HepG2 (cell line): ENCODE measurements around the gene SPACA4. TPM values are rescaled to one million over a fixed set of nuclear protein-coding genes. Genes with fewer than 3 reads are reported as not detected.

Experiments used
- CREM ChIP-seq, 2 experiments: sonication (generic) in 1 of 2; formaldehyde crosslinking in 1 of 2; IDR thresholded peaks; 2 replicates each; pipeline versions ENCODE4 v1.4.0 to v1.6.1; 2016 to 2020; ENCODE audit warnings: antibody characterized with exemption in 1 of 2, mild to moderate bottlenecking in 1 of 2, missing genetic modification reagents in 1 of 2
- EP300 ChIP-seq, 3 experiments: sonication (generic) in 1 of 3; formaldehyde crosslinking in 1 of 3; IDR thresholded peaks; 2 replicates each; pipeline versions ENCODE4 v1.5.1 to v1.6.1; 2011 to 2020; ENCODE audit warnings: low read depth in 2 of 3, low read length in 2 of 3, borderline replicate concordance in 1 of 3, improper control_type of control experiment in 1 of 3, mild to moderate bottlenecking in 1 of 3, missing genetic modification reagents in 1 of 3, moderate library complexity in 1 of 3
- ERF ChIP-seq: IDR thresholded peaks from 2 replicates; pipeline ENCODE4 v1.6.1; 2018; ENCODE audit warnings: missing biosample characterization, missing genetic modification reagents
- FOXK1 ChIP-seq: sonication (generic); formaldehyde crosslinking; IDR thresholded peaks from 2 replicates; pipeline ENCODE4 v1.4.0; 2020; ENCODE audit warnings: low read depth, missing genetic modification reagents, borderline replicate concordance
- GABPB1 ChIP-seq: IDR thresholded peaks from 2 replicates; pipeline ENCODE4 v1.6.1; 2016; ENCODE audit warnings: mild to moderate bottlenecking, missing genetic modification reagents, moderate library complexity, missing compliant biosample characterization
- GFI1 ChIP-seq: sonication (generic); formaldehyde crosslinking; IDR thresholded peaks from 2 replicates; pipeline ENCODE4 v1.5.0; 2020; ENCODE audit warnings: missing genetic modification reagents, mild to moderate bottlenecking, borderline replicate concordance
- GPN1 ChIP-seq: sonication (generic); formaldehyde crosslinking; IDR thresholded peaks from 2 replicates; pipeline ENCODE4 v1.5.1; 2020; ENCODE audit warnings: missing genetic modification reagents, borderline replicate concordance
- HDAC6 ChIP-seq: fragments of 200-600 bp; sonication (generic); IDR thresholded peaks from 2 replicates; pipeline ENCODE4 v1.7.0; 2017; ENCODE audit warnings: mild to moderate bottlenecking, antibody characterized with exemption, low read length, low read depth
- HNF4G ChIP-seq, 2 experiments: sonication (generic) in 1 of 2; formaldehyde crosslinking in 1 of 2; IDR thresholded peaks; 2 replicates each; pipeline versions ENCODE4 v1.4.0 to v1.6.1; 2011 to 2020; ENCODE audit warnings: borderline replicate concordance in 2 of 2, low read depth in 2 of 2, mild to moderate bottlenecking in 2 of 2, low read length in 1 of 2, missing genetic modification reagents in 1 of 2, moderate library complexity in 1 of 2
- HOXA3 ChIP-seq: sonication (generic); formaldehyde crosslinking; IDR thresholded peaks from 2 replicates; pipeline ENCODE4 v1.5.0; 2020; ENCODE audit warnings: missing genetic modification reagents
- MTF1 ChIP-seq: sonication (generic); formaldehyde crosslinking; IDR thresholded peaks from 2 replicates; pipeline ENCODE4 v1.5.0; 2020; ENCODE audit warnings: missing genetic modification reagents
- MTF2 ChIP-seq: sonication (generic); formaldehyde crosslinking; IDR thresholded peaks from 2 replicates; pipeline ENCODE4 v1.5.0; 2020; ENCODE audit warnings: missing genetic modification reagents, borderline replicate concordance
- NFIC ChIP-seq: IDR thresholded peaks from 2 replicates; pipeline ENCODE4 v1.6.1; 2012; ENCODE audit warnings: mild to moderate bottlenecking, low read length, inconsistent platforms
- RBFOX2 ChIP-seq: fragments of 200-400 bp; formaldehyde crosslinking; IDR thresholded peaks from 2 replicates; pipeline ENCODE4 v1.6.1; 2017; ENCODE audit warnings: low read depth, mild to moderate bottlenecking, low read length
- REXO4 ChIP-seq: sonication (generic); formaldehyde crosslinking; IDR thresholded peaks from 2 replicates; pipeline ENCODE4 v1.8.0; 2022; ENCODE audit warnings: missing genetic modification reagents, mild to moderate bottlenecking, borderline replicate concordance
- RFXANK ChIP-seq: IDR thresholded peaks from 2 replicates; pipeline ENCODE4 v1.6.1; 2016
- SOX13 ChIP-seq, 3 experiments: fragments of 450-650 bp in 1 of 3; sonication (generic) in 1 of 3; formaldehyde crosslinking in 1 of 3; IDR thresholded peaks in 2 of 3; conservative IDR thresholded peaks in 1 of 3; 2 replicates each; pipeline versions ENCODE4 v1.5.0 to v1.6.1; 2016 to 2020; ENCODE audit warnings: antibody characterized with exemption in 1 of 3, mild to moderate bottlenecking in 1 of 3, missing compliant biosample characterization in 1 of 3, missing genetic modification reagents in 1 of 3, moderate library complexity in 1 of 3
- SP2 ChIP-seq: sonication (generic); formaldehyde crosslinking; IDR thresholded peaks from 2 replicates; pipeline ENCODE4 v1.5.1; 2020; ENCODE audit warnings: mild to moderate bottlenecking, missing genetic modification reagents
- SUZ12 ChIP-seq: fragments of 150-350 bp; IDR thresholded peaks from 2 replicates; pipeline ENCODE4 v1.6.1; 2014; ENCODE audit warnings: low read depth, low read length
- ZKSCAN8 ChIP-seq: IDR thresholded peaks from 2 replicates; pipeline ENCODE4 v1.6.1; 2016; ENCODE audit warnings: borderline replicate concordance, missing genetic modification reagents, missing compliant biosample characterization
- ZNF331 ChIP-seq: sonication (generic); formaldehyde crosslinking; IDR thresholded peaks from 2 replicates; pipeline ENCODE4 v1.4.0; 2020; ENCODE audit warnings: missing genetic modification reagents
- ZNF34 ChIP-seq: sonication (generic); formaldehyde crosslinking; IDR thresholded peaks from 2 replicates; pipeline ENCODE4 v1.4.0; 2020; ENCODE audit warnings: mild to moderate bottlenecking, missing genetic modification reagents, borderline replicate concordance
- ZNF432 ChIP-seq: sonication (generic); formaldehyde crosslinking; IDR thresholded peaks from 2 replicates; pipeline ENCODE4 v1.5.0; 2020; ENCODE audit warnings: missing genetic modification reagents, mild to moderate bottlenecking, borderline replicate concordance
- ZNF614 ChIP-seq: IDR thresholded peaks from 2 replicates; pipeline ENCODE4 v1.6.1; 2018; ENCODE audit warnings: missing biosample characterization, missing genetic modification reagents, inconsistent platforms, borderline replicate concordance
- polyA plus RNA-seq, 8 experiments: library from polyadenylated mRNA; depleted of rRNA in 3 of 8; stranded (reverse) in 7 of 8; unstranded in 1 of 8; fragments of >200 nt; fragmentation: Illumina TruSeq in 4 of 8; extraction: Trizol in 4 of 8; gene quantifications; 2 replicates each; pipeline versions ENCODE4 v1.2.1 to v1.2.3, GENCODE V29; 2011 to 2016; ENCODE audit warnings: low read depth in 4 of 8, missing spikeins in 1 of 8, mixed read lengths in 1 of 8; ENCODE audit not compliant: insufficient read depth in 1 of 8
- total RNA-seq, 5 experiments: library from RNA; depleted of rRNA; stranded (reverse); fragments of >200 nt; fragmentation: Illumina TruSeq; extraction: Trizol; gene quantifications; 2 replicates each; pipeline ENCODE4 v1.2.3, GENCODE V29; 2016; ENCODE audit warnings: low read depth in 1 of 5
- TF ChIP-seq, protein P1 (sequence below): sonication (generic); formaldehyde crosslinking; IDR thresholded peaks from 2 replicates; pipeline ENCODE4 v1.5.1; 2020; ENCODE audit warnings: mild to moderate bottlenecking, missing genetic modification reagents, borderline replicate concordance

SPACA4 gene
- total and polyA plus RNA-seq, 2 of the 13 experiments (the other 11 are each of a cell fraction or from before 2014, with no cell fraction given), result not detected

DNA sequence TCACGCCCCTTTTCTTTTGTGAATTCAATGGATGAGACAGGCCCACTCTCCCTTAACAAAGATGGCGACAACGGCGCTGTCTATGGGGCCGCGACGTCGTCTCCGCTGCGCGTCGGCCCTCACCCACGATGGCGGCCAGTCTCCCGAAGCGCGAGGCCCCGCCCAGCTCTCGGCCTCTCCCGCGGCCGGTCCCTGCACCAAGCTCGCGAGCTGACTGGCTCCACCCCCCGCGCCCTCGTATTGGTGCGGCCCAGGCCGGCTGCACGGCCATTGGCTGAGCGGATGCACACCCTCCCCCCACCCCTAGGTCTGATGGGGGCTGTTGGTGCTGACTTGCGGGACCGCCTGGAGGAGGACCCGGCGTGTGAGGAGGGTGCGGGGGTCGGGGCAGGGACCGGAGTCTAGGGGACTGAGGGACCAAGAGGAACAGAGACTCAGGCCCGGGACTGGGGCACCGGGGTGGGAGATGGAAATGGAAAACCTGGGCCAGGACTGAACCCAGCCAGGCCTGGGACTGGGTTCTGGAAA is 17.6 kb downstream of the SPACA4 start (continued):
- TF ChIP-seq HOXA3 (CRISPR knock-in tag) (peak; percentile 98), SP2 (CRISPR knock-in tag) (peak; percentile 76), ZKSCAN8 (CRISPR knock-in tag) (no peak), SUZ12 (no peak), REXO4 (no peak), RFXANK (CRISPR knock-in tag) (no peak), SOX13 (IDR thresholded peaks at IDR 0.05) (no peak), SOX13 (CRISPR knock-in tag; conservative IDR thresholded peaks at IDR 0.05 in 1 of 2, IDR thresholded peaks at IDR 0.05 in 1 of 2) (peak in 1 of 2 experiments; percentile 22; a peak in 1 of 4 replicates), HDAC6 (no peak), CREM (IDR thresholded peaks at IDR 0.05) (peak; percentile 38; the same call in 1 of the 2 replicates), CREM (CRISPR knock-in tag; IDR thresholded peaks at IDR 0.05) (no peak), MTF1 (CRISPR knock-in tag) (no peak), FOXK1 (no peak), NFIC (no peak), ZNF331 (no peak), ZNF614 (CRISPR knock-in tag) (no peak), GFI1 (CRISPR knock-in tag) (no peak), ZNF432 (no peak), ZNF34 (CRISPR knock-in tag) (no peak), EP300 (IDR thresholded peaks at IDR 0.05; ENCODE audit: low read depth in 2 of 2, low read length in 2 of 2) (0 out of 4 replicates have a peak, but pooled peaks of 1 of the 2 experiments have one; percentile 9), EP300 (CRISPR knock-in tag; IDR thresholded peaks at IDR 0.05; ENCODE audit: borderline replicate concordance) (no peak), MTF2 (CRISPR knock-in tag) (no peak), ERF (CRISPR knock-in tag) (peak; percentile 51; the same call in 1 of the 2 replicates), RBFOX2 (peak; percentile 69), GPN1 (CRISPR knock-in tag) (no peak), GABPB1 (peak; percentile 76), HNF4G (IDR thresholded peaks at IDR 0.05; ENCODE audit: borderline replicate concordance, low read depth, low read length) (no peak), HNF4G (CRISPR knock-in tag; IDR thresholded peaks at IDR 0.05; ENCODE audit: borderline replicate concordance, low read depth) (no peak)
- TF ChIP-seq, protein P1, sequence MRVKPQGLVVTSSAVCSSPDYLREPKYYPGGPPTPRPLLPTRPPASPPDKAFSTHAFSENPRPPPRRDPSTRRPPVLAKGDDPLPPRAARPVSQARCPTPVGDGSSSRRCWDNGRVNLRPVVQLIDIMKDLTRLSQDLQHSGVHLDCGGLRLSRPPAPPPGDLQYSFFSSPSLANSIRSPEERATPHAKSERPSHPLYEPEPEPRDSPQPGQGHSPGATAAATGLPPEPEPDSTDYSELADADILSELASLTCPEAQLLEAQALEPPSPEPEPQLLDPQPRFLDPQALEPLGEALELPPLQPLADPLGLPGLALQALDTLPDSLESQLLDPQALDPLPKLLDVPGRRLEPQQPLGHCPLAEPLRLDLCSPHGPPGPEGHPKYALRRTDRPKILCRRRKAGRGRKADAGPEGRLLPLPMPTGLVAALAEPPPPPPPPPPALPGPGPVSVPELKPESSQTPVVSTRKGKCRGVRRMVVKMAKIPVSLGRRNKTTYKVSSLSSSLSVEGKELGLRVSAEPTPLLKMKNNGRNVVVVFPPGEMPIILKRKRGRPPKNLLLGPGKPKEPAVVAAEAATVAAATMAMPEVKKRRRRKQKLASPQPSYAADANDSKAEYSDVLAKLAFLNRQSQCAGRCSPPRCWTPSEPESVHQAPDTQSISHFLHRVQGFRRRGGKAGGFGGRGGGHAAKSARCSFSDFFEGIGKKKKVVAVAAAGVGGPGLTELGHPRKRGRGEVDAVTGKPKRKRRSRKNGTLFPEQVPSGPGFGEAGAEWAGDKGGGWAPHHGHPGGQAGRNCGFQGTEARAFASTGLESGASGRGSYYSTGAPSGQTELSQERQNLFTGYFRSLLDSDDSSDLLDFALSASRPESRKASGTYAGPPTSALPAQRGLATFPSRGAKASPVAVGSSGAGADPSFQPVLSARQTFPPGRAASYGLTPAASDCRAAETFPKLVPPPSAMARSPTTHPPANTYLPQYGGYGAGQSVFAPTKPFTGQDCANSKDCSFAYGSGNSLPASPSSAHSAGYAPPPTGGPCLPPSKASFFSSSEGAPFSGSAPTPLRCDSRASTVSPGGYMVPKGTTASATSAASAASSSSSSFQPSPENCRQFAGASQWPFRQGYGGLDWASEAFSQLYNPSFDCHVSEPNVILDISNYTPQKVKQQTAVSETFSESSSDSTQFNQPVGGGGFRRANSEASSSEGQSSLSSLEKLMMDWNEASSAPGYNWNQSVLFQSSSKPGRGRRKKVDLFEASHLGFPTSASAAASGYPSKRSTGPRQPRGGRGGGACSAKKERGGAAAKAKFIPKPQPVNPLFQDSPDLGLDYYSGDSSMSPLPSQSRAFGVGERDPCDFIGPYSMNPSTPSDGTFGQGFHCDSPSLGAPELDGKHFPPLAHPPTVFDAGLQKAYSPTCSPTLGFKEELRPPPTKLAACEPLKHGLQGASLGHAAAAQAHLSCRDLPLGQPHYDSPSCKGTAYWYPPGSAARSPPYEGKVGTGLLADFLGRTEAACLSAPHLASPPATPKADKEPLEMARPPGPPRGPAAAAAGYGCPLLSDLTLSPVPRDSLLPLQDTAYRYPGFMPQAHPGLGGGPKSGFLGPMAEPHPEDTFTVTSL (CRISPR knock-in tag), result no peak
